HFF-Myc (cell line): Measurements from ENCODE around the gene IQSEC1.

Source experiments
- DNase-seq: peaks from one replicate; pipeline ENCODE4 v3.0.0-alpha.2; 2011; ENCODE audit warnings: low read depth; ENCODE audit errors: extremely low read depth
- H3K4me3 ChIP-seq: replicated peaks from 2 replicates; pipeline ENCODE4 v1.5.1; 2011; ENCODE audit warnings: low read depth, mild to moderate bottlenecking, control low read depth, low read length
- TF ChIP-seq, protein P1 (sequence below): IDR thresholded peaks from 2 replicates; pipeline ENCODE4 v1.5.1; 2012; ENCODE audit warnings: mild to moderate bottlenecking, low read depth, low read length, control low read depth; ENCODE audit errors: missing control alignments

Gene IQSEC1

DNA sequence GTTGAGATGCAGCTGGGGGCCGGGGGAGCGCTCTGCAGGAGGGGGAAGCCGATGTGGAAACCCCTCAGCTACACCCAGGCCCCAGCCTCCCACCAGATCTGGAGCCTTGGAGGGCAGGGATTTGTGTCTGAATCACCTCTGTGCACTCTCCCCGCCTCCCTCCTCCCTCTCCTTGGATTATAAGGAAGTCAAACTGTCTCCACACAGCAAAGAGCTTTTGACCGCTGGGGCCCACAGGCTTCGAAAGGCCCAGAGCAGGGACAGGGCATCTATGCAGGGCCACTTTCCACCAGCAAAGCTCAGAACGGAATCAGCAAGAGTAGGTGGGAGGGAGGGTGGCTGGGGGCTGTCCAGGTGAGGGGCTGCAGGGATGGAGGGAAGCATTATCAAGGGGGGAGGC, 68.9 kb downstream of the IQSEC1 start:
- H3K4me3 ChIP-seq = no peak overlapping the region
- TF ChIP-seq, protein P1, sequence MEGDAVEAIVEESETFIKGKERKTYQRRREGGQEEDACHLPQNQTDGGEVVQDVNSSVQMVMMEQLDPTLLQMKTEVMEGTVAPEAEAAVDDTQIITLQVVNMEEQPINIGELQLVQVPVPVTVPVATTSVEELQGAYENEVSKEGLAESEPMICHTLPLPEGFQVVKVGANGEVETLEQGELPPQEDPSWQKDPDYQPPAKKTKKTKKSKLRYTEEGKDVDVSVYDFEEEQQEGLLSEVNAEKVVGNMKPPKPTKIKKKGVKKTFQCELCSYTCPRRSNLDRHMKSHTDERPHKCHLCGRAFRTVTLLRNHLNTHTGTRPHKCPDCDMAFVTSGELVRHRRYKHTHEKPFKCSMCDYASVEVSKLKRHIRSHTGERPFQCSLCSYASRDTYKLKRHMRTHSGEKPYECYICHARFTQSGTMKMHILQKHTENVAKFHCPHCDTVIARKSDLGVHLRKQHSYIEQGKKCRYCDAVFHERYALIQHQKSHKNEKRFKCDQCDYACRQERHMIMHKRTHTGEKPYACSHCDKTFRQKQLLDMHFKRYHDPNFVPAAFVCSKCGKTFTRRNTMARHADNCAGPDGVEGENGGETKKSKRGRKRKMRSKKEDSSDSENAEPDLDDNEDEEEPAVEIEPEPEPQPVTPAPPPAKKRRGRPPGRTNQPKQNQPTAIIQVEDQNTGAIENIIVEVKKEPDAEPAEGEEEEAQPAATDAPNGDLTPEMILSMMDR = no peak
- DNase-seq = no peak

DNA sequence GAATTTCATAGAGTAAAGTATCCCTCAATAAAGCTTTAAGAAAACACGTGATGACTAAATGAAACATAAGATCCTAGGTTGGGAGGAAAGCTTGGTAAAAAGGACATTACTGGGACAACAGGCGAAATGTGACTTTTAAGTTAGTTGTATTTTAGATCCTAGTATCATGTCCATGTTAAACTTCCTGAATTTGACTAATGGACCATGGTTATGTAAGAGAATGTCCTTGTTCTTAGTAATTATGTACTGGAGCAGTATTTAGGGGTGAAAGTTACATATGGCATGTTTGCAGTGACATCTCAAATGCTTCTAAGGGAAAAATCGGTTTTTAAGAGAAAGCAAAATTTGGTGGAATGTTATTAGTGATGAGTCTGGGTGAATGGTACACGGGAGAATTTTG, 69.6 kb downstream of the IQSEC1 start:
- TF ChIP-seq, protein P1 = no peak
- H3K4me3 ChIP-seq = no peak overlapping the region
- no peak for DNase-seq

DNA sequence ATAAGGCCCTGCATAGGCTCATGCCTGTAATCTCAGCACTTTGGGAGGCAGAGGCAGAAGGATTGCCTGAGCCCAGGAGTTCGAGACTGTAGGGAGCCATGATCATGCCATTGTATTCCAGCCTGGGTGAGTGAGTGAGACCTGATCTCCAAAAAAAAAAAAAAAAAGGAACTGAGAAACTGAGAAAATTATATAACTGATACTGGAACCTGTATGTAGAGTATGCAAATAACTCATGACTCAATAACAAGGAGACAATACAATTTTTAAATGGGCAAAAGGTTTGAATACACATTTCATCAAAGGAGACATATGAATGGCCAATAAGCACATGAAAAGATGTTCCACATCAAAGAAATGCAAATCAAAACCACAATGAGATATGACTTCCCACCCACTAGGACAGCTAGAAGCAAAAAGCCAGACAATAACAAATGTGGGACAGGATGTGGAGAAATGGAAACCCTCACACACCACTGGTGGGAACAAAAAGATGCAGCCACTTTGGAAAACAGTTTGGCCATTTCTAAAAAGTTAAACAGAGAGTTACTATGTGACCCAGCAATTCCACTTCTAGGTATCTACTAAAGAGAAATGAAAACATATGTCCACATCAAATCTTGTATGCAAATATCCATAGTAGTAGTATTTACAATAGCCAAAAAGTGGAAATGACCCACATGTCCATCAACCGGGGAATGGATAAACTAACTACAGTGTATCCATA, 70.7 kb downstream of the IQSEC1 start:
- DNase-seq = no peak
- no peak overlapping the region for H3K4me3 ChIP-seq
- TF ChIP-seq, protein P1 = no peak

DNA sequence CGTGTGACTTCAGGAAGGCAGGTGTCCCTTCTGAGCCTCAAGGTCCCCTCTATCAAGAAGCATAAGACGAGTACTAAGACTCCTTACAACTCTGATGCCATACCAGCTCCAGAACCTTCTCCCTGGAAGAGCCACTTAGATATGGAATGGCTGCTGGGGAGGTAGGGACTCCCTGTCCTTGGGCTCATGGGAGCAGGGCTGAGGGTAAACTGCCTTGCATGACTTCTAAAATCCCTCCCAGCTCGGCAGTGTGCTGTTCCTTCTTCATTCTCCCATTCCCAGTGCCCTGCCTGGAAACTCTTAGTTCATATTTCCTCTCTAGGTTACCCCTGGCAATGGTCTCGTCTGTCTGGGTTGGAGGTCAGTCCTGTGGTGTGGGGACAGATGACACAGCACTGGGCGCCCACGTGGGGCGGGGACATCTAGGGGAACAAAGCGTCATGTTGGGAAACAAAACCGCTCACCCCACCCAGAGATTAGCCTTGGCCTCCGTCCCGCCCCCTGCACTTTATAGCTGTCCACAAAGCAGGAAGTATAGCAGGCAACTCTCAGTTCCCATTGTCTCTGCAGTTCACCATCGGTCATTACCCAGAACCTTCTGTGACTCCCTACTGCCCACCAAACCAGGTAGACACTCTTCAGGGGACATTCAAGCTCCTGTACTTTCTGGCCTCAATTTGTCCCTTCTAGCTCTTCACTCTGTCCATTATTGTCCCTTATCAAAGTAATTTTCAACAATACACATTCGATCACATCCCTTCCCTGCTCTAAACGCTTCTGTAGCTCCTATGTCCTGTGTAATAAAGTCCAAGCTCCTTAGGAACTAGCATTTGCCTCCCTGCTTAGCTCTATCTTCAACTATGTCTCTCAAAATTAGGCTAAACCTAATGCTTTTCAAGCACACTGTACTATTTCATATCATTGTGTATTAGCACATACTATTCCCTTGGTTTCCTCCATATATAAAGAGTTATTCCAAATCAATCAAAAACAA, 73.8 kb downstream of the IQSEC1 start:
- no peak for DNase-seq
- TF ChIP-seq, protein P1 = no peak
- H3K4me3 ChIP-seq = no peak overlapping the region

DNA sequence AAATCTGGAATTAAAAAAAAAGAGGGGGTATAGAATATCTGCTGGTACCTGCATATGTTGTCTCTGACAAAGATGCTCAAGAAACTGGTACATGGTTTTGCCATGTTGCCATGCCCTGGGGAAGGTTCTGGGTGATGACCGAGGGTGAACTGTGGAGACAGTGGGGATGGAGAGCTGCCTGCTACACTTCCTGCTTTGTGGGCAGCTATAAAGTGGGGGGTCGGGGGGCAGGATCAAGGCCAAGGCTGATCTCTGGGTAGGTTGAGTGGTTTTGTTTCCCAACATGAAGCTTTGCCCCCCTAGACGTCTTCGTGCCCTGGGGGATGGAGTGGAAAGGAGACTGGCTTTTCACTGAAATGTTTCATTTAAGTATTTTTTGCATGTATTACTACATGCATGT, 74.6 kb downstream of the IQSEC1 start:
- DNase-seq = no peak
- TF ChIP-seq, protein P1 = no peak
- no peak overlapping the region for H3K4me3 ChIP-seq

DNA sequence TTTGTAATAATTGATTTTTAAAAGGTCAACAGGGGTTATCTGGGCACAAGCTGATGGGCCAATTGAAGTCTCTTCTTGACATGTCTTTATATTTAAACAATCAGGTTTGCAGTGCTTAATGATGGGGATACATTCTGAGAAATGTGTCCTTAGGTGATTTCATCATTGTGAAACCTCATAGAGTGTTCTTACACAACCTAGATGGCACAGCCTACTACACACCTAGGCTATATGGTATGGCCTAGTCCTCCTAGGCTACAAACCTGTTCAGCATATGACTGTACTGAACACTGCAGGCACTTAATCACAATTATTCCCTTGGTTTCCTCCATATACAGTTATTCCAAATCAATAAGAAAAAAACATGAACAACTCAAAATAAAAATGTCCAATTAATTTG, 75.8 kb downstream of the IQSEC1 start:
- DNase-seq = no peak
- TF ChIP-seq, protein P1 = no peak
- H3K4me3 ChIP-seq = no peak overlapping the region
